ENCODE results near the gene PDAP1. TPM values are rescaled to one million over a fixed set of nuclear protein-coding genes. Genes with fewer than 3 reads are reported as not detected.
A peak's percentile ranks its signal among the peaks of the same experiment; 100 is the strongest.

Gene PDAP1
- total and polyA plus RNA-seq, 9 of the 15 experiments (the other 6 are each of a cell fraction or from before 2014, with no cell fraction given) = 10.2 to 315 (median 129) TPM

DNA sequence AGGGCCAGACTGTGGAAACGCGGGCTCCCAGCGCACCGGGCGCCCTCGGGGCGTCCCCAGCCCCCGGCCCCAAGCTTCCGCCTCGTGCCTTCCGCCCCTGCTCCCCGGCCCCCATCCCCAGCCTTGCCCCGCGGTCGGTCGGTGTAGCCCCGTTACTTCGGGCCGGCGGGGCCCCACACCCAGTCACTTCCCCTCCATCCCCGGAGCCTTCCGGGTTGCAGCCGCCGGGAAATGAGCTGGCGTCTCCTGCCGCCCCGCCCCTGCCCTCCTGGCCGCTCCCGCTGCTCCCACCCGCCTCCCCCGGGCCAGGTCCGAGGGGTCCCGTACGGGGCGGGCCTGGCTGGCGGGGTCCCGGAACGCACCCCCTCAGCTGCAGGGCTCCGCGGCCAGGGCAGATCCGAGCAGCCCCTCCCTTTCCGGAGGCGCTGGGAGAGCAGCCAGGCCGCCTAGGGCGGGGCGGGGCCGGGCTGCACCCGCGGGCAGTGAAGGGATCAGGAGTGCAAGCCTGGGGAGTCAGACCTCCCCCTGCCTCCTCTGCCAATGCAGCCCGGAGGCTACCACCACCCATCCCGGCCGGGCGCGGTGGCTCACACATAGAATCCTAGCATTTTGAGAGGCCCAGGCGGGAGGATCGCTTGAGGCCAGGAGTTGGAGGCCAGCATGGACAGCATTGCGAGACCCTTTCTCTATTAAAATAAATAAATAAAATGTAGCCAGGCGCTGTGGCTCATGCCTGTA is 33.2 kb downstream of the PDAP1 start (continued):
- no peak for TF ChIP-seq ESRRB (CRISPR knock-in tag; IDR thresholded peaks at IDR 0.05; ENCODE audit: borderline replicate concordance)
- TF ChIP-seq POLR3G (IDR thresholded peaks at IDR 0.05; ENCODE audit: extremely low read depth, insufficient read length, insufficient replicate concordance) = no peak
- TF ChIP-seq WHSC1 (IDR thresholded peaks at IDR 0.05; ENCODE audit: low read length) = no peak
- no peak for TF ChIP-seq HOXB6 (CRISPR knock-in tag; IDR thresholded peaks at IDR 0.05; ENCODE audit: borderline replicate concordance)
- no peak for TF ChIP-seq CBFA2T3 (IDR thresholded peaks at IDR 0.05)
- peak; percentile 46; the same call in 1 of the 2 replicates for TF ChIP-seq HDGF (IDR thresholded peaks at IDR 0.05)
- TF ChIP-seq ELF4 (CRISPR knock-in tag; IDR thresholded peaks at IDR 0.05) = no peak
- TF ChIP-seq SIRT6 (IDR thresholded peaks at IDR 0.05; ENCODE audit: low read depth, low read length) = no peak
- TF ChIP-seq ETV5 (CRISPR knock-in tag; IDR thresholded peaks at IDR 0.05; ENCODE audit: low read depth) = peak; percentile 67
- no peak for TF ChIP-seq U2AF1 (optimal IDR thresholded peaks at IDR 0.05; ENCODE audit: low read depth, low read length)
- no peak for TF ChIP-seq MCM5 (IDR thresholded peaks at IDR 0.05; ENCODE audit: low read depth)
- no peak for TF ChIP-seq SP1 (CRISPR knock-in tag; IDR thresholded peaks at IDR 0.05)
- no peak for TF ChIP-seq JUN (IDR thresholded peaks at IDR 0.05; ENCODE audit: borderline replicate concordance, low read depth, low read length)
- no peak for TF ChIP-seq JUN (CRISPR knock-in tag; IDR thresholded peaks at IDR 0.05; ENCODE audit: borderline replicate concordance)
- TF ChIP-seq BCLAF1 (IDR thresholded peaks at IDR 0.05; ENCODE audit: borderline replicate concordance in 1 of 2, control insufficient read depth in 1 of 2, low read depth in 2 of 2, low read length in 1 of 2) = no peak
- peak in 1 of 2 experiments; percentile 35; a peak in 1 of 4 replicates for TF ChIP-seq KDM1A (IDR thresholded peaks at IDR 0.05)
- TF ChIP-seq ZNF668 (CRISPR knock-in tag; IDR thresholded peaks at IDR 0.05) = no peak
- TF ChIP-seq BRD4 (IDR thresholded peaks at IDR 0.05) = 0 out of 2 replicates have a peak, but pooled peaks have one; percentile 7
- no peak for TF ChIP-seq ARID1B (IDR thresholded peaks at IDR 0.05)
- peak; percentile 53; the same call in 1 of the 2 replicates for TF ChIP-seq MYNN (IDR thresholded peaks at IDR 0.05)
- TF ChIP-seq MYNN (CRISPR knock-in tag; IDR thresholded peaks at IDR 0.05) = no peak
- TF ChIP-seq, protein P1, sequence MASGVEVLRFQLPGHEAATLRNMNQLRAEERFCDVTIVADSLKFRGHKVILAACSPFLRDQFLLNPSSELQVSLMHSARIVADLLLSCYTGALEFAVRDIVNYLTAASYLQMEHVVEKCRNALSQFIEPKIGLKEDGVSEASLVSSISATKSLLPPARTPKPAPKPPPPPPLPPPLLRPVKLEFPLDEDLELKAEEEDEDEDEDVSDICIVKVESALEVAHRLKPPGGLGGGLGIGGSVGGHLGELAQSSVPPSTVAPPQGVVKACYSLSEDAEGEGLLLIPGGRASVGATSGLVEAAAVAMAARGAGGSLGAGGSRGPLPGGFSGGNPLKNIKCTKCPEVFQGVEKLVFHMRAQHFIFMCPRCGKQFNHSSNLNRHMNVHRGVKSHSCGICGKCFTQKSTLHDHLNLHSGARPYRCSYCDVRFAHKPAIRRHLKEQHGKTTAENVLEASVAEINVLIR (CRISPR knock-in tag; IDR thresholded peaks at IDR 0.05) = no peak
- TF ChIP-seq TCF7L2 (IDR thresholded peaks at IDR 0.05; ENCODE audit: low read depth, low read length) = no peak
- TF ChIP-seq, protein P2, sequence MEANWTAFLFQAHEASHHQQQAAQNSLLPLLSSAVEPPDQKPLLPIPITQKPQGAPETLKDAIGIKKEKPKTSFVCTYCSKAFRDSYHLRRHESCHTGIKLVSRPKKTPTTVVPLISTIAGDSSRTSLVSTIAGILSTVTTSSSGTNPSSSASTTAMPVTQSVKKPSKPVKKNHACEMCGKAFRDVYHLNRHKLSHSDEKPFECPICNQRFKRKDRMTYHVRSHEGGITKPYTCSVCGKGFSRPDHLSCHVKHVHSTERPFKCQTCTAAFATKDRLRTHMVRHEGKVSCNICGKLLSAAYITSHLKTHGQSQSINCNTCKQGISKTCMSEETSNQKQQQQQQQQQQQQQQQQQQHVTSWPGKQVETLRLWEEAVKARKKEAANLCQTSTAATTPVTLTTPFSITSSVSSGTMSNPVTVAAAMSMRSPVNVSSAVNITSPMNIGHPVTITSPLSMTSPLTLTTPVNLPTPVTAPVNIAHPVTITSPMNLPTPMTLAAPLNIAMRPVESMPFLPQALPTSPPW (CRISPR knock-in tag; IDR thresholded peaks at IDR 0.05) = peak; percentile 94
- TF ChIP-seq SMAD1 (IDR thresholded peaks at IDR 0.05; ENCODE audit: low read depth, low read length, partially characterized antibody) = no peak
- TF ChIP-seq EZH2 (IDR thresholded peaks at IDR 0.05; ENCODE audit: borderline replicate concordance, low read depth, low read length) = no peak

All from K562 (cell line).